ENCODE measurements around the gene RYR1.

GRCh38 chr19:38592940-38593339, 159.4 kb downstream of the RYR1 start:
- TF ChIP-seq CTCF (IDR thresholded peaks at IDR 0.05) (no peak), POLR2A (IDR thresholded peaks at IDR 0.05) (no peak)
